GM19463 (cell line): ENCODE data around the gene DNAJB13.

ENCODE experiments used
- ATAC-seq: cut with Tn5 transposase; IDR thresholded peaks from one replicate; pipeline ENCODE4 v1.9.1; 2021; ENCODE audit warnings: mild to moderate bottlenecking, moderate library complexity; ENCODE audit not compliant: unreplicated experiment

DNAJB13 gene

DNA sequence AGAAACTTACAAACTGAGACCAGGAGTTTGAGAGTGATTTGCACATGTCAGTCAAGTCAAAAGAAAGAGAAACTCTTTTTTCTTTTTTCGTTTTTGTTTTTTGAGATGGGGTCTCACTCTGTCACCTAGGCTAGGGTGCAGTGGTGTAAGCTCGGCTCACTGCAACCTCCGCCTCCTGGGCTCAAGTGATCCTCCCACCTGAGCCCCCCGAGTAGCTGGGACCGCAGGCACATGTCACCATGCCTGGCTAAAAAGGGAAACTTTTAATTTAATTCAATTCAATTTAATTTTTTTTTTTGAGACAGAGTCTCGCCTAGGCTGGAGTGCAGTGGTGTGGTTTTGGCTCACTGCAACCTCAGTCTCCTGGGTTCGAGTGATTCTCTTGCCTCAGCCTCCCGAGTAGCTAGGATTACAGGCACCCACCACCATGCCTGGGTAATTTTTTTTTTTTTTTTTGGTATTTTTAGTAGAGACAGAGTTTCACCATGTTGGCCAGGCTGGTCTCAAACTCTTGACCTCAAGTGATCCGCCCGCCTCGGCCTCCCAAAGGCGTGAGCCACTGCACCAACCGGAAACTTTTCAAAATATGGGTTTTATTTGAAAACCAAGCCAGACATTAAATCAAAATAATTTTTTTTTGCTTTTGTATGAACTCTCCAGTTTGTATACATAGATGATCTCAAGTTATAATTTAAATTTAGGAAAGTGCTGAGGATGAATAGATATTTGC is 48.2 kb downstream of the DNAJB13 start:
- no peak for ATAC-seq

DNA sequence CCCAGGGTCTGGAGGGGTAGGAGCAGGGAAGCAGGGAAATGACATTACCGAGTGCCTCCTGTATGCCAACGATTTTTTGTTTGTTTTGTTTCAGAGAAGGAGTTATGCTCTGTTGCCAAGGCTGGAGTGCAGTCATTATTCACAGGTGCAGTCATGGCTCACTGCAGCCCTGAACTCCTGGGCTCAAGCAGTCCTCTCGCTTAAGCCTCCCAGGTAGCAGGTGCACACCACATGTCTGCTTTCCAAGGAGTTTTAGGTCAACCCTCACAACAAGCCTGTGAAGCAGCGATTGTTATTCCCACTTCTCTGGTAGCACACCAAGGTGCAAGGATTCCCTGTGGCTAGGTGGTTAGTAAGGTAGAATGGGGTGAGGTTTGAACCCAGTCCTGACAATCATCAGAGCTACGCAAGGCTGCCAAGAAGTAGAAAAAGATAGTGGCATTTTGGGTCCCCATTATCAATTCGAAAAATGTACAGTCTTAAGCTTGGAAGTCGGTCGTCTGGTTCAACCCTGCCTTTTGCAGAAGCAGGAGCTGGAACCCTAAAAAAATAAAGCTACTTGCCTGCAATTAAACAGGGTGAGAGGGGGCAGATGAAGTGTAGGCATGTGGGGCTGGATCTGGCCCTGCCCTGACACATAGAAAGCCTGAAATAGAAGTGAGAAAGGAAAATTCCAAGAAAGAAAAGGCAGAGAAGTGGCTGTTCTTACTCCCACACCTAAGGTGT is 48.9 kb downstream of the DNAJB13 start:
- no peak for ATAC-seq

DNA sequence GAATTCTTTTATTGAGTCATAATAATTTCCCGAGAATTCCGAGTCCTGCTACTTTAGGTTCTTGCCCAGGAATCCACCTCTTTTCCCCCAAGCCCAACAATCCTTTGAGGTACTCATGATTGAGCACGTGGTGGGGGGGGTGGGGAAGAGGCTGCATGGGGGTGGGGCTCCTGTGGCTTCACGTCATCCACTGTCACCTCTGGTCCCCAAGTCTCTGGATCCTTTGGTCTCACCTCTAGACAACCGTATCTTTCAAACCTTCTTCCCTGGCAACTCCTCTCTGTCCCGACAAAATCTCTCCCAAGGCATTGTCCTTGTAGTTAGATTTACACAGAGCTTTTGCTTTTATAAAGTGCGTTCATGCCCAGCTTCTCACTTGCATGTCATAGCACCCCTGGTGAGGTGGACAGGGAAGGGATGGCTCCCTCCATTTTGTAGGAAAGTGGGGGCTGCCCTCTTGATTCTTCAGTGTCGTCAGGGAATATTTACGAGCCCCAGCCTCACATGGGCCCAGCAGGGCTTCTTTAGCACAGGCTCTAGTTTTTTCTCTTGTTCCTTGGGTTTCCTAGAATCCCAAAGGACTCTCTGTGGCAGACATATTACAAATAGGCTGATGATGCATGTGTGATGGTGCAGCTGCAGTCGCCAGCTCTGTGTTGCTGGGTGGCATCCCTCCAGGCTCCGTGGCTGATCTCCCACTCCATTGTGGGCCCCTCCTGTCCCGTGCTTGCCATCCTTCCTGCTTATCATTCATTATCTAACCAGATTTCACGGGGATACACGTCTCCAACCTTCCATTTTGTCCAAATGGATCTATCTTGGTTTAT is 49.7 kb downstream of the DNAJB13 start:
- ATAC-seq = no peak

DNA sequence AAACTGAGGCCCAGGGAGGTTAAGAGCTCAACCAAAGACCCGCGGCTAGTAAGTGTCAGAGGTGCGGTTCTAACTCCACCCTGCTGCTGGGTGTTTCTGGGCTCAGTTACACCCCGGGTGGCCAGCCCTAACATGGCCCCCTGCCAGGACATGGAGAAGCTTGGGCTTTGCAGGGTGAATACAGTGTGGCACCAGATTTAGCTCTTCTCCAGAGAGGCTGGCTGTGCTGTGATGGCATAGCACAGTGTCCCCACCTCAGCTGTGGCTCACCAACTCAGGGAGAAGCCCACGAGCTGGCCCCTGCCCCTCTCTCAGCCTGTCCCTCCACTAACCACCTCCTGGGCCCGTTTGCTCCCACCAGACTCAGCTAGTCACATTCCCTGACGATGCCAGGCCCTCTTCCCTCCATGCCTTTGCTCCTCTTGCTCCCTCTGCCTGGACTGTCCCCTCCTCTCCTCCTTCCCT is 51.0 kb downstream of the DNAJB13 start:
- no peak for ATAC-seq

DNA sequence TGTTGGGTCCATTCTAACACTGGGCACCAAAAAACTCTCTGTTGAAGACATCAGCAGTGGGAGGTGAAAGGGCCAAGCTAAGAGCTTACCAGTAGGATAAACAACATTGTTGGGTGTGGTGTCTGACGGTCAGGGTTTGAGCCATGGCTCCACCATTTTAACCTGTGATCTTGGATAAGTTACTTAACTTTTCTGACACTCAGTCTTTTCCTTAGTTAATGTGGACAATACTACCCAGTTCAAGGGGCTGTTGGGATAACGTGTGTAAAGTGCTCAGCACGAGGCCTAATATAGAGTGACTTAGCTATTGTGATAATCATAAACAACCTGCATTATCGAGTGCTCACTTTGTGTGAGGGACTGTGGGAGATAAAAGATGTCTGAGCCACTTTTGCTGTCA is 52.0 kb downstream of the DNAJB13 start:
- no peak for ATAC-seq

DNA sequence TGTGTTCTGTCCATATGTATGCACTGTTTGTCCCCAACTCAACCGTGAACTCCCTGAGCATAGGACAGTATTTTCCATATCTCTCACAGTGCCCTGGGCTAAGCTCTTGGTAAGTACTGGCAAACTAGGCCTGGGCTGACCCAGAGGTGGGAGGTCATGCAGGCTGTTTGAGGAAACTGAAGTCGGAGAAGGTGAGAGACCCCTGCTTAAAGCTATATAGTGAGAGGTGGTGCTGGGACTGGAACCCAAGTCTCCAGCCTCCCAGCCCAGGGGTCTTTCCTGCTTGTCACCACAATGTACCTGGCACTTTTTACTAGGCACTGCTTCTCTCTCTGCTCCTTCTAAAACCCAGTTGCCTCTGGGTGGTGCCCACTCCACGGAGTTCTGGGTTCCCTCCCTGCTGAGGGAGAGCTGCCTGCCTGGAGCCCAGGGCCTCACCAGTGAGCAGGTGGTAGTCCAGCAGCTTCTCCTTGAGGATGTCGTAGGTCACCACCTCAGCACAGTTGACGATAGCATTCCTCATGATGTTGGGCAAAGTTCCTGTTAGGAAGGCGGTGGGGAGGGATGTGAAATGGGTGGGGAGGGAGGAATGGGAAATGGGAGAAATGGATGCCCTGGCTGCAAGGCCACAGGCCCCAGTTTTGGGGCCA is 53.3 kb downstream of the DNAJB13 start:
- no peak for ATAC-seq

DNA sequence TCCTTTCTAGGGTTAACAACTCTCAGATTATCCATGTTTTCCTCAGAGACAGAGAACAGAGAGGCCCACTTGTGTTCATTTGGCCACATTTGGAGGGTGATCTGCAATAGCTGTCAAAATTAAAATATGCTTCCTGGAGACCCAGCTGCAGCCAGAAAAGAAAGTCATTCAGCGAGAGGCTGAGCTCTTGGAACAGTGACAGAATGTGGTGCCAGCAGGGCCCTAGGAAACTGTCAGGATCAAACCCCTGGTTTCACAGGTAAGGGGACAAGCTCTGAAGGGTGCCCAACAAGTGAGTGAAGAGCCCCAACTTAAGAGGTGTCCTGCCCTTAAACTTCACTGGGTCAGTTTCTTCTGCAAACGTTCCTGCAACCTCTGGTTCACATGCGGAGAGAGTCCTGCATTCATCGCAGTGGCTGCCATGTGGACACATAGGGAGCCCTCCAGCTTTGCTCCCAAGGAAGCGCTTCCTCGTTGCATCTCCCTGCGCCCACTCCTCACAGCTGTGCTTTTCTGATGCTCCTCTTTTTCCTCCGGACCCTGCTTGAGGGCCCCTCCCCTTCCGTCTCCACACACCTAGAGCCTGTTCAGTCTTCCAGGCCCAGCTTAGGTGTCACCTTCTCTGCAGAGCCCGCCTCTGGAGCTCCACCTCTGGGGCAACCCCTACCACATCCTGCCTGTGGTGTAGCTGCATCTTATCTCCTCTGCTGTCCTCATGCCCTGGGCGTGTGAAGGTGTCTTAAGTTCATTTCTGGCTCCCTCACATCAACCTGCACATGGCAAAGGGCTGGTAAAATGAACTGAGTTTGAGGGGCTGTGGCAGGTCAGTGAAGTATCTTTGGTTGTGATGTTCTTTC is 54.2 kb downstream of the DNAJB13 start:
- peak; percentile 68 for ATAC-seq

DNA sequence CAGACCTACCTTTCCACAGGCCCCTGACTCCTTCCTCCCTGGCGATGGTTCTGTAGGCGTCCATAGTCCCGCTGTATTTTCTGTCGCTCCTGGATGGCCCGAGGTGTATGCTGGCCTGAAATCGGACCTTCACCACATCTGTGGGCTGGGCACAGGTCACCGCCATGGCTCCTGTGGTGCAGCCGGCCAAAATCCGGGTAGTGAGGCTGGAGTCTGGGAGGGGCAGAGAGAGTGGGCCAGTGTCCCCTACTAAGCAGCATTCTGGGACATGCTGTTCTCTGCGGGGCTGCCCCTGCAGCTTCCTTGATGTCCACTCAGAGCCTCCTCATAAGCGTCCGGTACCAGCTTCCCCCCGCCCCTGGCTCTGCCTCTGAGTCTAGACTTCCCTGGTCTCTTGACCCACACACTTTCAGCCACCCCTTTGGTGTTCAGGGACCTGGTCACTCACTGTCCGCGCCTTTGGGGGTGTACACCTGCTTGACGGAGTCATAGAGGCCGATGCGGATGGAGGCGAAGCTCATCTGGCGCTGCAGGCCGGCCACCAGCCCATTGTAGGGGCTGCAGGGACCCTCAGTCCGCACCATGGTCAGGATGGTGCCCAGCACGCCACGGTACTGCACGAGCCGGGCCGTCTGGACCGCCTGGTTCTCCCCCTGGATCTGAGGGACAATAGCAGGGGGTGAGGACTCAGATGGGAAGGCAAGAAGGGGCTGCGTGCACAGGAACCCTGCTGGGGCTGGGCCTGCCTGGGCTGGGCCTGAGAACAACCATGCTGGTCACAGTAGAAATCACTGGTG is 55.1 kb downstream of the DNAJB13 start:
- ATAC-seq = no peak

DNA sequence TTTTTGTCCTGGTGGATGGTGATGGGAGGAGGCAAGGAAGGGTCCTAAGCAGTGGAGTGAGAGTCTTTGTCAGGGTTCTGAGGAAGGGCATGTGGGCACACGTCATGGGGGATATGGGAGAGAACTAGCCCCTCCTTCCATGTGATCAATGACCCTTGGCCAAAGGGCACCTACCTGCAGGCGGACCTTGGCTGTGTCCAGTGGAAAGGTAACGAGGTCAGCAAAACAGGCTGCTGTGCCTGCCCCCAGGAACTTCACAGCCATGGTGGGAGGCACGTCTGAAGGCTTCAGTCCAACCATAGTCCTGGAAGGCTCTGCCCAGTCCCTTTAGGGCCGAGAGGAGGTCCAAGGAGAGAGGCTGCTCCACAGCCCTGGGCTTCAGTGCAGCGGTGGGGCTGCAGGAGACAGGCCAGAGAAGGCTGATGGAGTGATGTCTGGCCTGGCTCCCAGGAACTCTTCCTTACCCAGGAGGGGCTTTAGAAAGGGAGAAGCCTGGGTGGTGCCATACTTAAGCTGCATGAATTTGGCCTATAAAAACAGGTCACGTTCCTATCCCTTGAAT is 56.0 kb downstream of the DNAJB13 start:
- ATAC-seq = no peak

DNA sequence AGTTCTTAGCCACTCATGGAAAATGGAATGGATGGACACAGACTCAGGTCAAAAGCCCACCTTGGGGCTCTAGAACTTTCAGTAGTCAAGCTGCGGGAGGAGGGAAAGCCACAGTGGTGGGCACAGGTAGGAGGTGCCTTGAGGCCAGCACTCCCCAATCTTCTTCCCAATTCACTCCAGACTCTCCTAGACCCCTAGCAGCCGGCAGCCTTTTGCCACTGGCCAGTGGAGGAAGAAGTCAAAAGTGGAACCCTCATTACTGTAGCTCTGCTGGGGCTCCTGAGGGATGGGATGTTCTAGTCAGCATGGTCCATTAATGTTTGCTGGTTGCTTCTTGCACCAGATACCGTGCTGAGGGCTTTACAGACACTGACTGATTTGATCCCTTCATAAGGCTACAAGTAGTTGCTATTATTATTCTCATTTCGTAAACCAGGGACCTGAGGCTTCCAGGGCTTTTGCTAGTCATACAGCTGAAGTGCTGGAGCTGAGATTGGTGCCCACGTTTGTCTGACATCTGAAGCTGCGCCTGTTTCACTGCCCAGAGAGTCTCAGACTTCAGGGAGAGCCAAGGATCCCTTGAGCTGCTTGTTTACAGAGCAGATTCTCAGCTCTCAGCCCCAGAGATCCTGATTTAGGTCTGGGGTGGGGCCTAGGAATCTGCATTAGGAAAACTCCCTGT is 57.0 kb downstream of the DNAJB13 start:
- no peak for ATAC-seq

DNA sequence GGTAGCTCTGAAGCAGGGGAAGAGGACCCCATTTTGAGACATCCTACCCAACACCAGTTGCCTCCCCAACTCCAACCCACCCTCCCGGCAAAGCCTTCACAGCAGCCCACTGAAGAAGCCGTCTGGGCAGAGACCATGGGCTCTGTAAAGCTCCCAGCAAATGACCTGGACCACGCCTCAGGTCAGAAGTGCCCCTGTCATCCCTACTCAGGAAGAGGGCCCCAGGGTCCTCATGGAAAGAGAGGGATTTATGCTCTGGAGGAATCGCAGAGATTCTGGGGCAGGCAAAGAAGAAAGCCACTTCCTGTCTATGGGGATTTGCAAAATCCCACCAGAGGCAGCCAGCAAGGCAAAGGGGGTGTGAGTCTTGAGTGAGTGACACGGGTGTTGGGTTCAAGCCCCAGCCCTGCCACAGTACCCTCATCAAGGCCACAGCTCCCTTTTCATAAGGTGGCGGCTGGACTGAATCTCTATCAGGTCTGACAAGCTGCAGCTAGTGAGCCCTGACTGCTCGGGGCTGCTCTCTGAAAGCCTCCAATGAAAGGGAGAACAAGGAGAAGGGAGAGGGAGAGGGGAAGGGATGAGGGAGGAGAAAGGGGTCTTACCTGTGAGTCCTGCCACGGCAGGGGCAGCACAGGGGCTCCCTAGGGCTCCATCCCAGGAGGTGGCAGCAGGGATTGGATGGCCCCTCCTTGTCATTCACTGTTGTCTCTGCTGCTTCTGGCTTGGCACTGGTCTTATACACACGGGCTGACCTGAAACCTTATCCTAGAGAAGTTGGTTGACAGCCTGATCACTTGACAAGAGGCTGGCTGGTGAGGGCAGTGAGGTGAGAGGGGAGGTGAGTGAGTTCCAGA is 57.8 kb downstream of the DNAJB13 start, which contains the start of gene UCP3:
Gene UCP3 (minus strand): TSS at position 713 of the 857 bp plus-strand sequence. CDS start 2,043 bp downstream, outside the sequence.
- no peak for ATAC-seq

DNA sequence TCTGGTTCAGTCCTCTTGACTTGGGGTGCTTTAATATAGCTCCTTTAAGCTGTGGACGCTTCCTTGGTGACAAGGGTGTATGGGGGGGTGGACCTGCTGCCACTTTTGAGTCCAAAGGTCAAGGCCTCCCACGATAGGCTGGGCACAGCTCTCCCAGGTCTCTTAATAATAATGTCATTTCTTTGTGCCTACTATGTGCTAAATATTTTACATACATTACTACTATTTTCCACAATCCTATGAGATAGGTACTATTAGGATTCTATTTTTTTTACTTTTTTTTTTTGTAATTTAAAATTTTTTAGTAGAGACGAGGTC is 58.4 kb downstream of the DNAJB13 start:
- no peak for ATAC-seq

DNA sequence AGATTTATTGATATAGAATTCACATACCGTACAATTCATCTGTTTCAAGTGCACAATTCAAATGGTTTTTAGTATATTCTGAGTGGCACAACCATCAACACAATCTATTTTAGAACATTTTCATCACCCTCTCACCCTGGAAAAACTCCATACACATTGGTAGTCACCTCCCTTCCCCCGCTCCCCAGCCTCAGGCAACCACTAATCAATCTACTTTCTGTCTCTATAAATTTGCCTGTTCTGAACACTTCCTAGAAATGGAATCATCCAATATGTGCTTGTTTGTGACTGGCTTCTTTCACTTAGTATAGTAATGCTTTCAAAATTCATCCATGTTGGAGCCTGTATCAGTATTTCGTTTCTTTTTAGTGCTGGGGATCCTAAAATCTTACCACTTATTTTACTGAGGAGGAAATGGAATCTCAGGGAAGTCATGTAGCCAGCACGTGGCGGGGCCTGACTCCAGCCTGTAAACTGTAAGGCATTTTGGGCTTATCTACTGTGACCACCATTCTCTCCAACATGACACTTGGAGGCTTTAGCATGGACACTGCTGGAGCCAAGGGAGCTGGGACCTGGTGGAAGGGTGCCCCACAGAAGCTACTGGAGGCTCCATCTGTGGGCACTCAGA is 59.0 kb downstream of the DNAJB13 start:
- no peak for ATAC-seq

DNA sequence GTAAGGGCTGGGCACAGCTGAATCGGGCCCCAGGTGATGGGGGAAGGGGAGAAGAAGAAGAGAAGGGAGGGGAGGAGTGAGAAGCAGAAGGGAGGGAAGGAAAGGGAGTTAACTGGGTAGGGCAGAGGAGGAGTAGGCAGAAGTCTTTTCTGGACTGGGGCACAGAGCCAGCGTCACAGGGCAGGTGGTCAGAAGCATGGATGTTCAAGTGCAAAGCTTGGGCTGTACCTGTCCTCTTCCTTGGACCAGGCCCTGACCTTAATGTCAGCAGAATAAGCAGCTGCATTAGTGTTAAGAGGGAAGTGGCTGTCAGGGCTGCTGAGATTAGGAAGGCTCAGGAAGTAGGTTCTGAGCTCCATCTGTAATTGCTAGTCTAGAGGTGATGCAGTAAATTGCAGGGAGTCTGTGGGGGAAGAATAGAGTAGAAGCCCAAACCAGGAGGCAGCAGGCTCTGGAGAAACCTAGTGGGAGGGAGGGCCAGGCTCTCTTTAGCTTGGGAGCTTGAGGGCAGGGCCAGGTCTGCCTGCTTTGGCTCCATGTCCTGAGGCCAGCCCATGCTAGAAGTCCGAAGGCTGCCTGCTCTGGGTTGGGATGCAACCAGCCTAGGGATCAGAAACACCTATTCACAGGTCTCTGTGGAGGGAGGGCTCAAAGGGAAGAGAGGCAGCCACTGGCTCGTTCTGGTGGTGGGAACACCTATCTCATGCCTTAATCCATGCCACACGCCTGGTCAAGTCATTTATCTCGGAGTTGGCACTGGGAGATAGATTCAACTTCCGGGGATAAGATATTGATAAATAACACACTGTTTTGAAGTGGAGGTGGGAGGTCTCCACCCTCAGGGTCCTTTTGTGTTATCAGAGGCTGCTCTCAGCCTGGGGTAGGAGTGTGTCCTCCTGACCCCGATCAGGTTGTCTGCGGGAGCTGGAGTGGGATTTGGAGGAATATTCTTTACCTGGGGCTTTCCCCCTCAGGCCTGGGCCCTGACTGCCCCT is 59.8 kb downstream of the DNAJB13 start:
- no peak for ATAC-seq

DNA sequence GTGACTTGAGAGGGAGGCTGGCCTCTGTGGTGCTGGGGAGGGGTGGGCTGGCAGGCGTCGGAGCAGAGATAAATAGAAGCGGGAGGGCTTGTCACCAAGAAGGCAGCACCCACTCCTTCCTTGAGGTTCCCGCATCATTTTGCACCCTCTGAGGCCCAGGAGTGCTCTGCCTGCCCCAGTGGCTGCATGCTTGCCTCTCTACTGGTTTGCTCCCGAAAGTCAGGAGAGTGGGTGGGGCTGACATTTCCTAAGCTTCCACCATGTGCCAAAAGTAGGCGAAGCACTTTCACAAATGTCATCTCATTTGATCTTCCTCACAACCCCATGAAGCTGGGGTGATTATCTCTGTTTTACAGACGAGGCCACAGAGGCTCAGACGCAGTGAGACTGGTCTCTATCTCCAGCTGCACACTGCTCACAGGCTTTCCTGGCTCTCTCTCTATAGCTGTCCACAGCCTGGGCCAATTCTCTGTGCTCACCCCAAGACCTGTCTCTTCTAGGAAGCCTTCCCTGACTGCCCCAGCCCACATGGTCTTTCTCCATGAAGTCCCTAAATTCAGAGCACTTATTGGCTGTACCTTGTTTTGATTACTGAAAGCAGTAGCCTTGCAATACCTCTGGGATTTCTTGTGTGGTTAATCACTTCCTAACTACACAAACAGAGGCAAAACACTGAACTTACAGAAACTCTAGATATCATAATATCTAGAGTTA is 60.7 kb downstream of the DNAJB13 start:
- peak; percentile 77 for ATAC-seq
